ENCODE data around the gene C22orf23.

C22orf23 gene

DNA sequence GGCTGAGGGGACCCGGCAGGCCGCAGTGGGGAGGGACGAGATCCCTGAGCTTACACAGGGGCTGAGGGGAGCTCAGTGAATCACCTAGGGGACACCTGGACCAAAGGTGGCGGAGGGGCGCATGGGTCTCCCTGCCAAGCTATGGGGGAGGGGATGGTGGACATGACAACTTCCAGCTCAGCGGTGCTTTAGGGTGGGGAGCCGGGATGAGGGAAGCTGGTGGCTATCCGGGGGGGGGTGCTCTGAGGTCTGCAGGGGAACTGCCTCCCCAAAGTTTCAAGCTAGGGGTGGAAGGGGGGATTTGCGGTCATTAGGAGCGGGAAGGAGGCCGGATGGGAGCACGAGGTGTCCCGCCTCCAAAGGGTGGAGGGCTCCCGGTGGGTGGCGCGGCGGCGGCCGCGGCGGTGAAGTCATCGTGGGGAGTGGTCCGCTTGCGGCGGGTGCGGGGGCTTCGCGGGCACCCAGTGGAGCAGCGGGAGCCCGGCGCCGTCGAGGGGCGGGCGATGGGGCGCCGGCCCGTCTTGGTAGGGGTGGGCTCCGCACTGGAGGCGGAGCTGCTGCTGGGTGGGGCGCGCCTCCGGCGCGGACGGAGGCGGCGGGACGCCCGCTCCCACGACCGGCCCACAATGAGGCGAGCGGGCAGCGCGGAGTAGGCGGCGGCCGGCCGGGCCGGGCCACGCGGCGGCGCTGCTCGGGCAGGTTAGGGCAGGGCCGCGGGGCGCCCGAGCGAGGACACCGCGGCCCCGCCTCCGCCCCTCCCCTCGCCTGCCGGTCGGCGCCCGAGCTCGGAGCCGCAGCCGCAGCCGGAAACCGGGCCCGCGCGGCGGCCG lies 47.7 kb downstream of the C22orf23 start, which contains the start of gene MICALL1:
Gene MICALL1 (plus strand): TSS at position 764 of the 830 bp plus-strand sequence. CDS start 126 bp downstream, outside the sequence.
- peak in 2 of 3 donors; percentile 38 to 49 for DNase-seq (ENCODE audit: low read depth in 3 of 3, low spot score in 1 of 3)

DNA sequence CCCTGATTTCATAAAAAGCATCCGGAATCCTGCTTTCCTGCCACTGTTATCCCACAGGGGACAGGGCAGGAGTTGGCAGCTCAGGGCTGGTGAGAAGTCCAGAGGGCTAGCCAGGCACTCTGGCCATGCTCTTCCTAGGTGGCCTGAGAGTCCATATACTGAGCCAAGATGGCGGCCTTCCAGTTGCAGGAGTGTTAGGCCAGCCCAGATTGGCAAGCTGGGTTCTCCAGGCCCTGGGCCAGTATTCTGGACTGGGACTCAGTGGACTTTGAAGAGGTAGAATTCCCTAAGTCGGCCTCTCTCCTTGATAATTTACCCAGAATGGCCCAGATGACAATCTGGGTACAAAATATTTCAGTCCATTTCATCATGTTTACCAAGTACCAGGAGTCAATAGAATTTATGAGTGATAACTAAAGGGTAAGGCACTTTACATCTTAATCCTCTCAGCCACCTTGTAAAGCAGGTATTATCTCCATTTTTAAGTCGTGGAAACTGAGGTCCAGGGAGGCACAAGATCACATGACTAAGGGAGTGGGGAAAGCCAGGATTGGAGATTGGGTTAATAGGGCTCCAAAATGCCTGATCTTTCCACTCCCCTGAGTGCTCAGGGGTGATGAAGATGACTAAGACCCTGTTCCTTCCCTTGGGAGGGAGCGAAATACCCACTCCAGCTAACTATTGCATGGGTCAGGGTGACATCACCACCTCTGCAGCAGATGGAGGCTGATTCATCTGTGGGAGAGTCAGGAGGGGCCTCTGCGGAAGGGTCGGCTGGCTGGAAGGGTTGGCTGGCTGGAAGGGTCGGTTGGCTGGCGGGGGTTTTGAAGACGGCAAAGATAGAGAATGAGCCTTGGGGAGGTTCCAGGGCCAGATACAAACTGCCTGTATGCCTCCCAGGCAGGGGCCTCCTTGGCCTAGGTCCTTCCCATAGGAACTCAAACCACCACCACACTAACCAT lies 48.5 kb downstream of the C22orf23 start:
- no peak for DNase-seq (ENCODE audit: low read depth in 3 of 3, low spot score in 1 of 3)

DNA sequence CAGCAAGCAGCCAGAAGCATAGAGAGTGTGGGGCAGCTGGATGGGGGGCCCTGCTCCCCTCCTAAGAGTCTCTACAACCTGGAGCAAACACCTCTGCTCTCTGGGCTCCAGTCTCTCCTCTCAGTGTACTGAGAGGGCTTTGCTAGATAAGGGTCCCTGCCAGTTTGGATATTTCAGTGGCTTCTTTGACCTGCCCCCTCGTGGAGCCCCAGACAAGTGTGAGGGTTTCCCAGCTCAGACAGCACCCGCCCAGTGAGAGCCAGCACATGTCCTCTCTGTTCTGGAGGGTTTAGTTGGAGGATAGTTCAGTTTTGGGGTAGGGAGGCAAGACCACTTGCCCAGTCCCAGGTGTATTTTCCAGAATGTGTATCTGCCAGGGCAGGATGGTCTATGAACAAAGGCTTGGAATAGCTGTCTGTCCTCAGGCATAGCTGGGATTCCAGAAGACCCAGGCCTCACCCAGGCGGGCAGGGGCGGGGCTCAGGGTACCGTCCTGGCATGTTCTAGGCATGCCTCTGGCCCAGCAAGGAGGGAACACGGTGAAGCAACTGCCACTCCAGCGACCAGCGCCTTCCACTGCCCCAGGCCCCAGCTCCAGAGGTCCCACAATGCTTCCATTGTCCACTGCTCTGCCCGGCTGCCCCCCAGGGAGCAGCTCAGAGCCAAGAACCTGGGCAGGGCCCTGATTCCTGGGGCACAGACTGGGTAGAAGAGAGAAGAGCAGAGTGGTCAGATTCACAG lies 54.8 kb downstream of the C22orf23 start:
- no peak for DNase-seq (ENCODE audit: low read depth in 3 of 3, low spot score in 1 of 3)

DNA sequence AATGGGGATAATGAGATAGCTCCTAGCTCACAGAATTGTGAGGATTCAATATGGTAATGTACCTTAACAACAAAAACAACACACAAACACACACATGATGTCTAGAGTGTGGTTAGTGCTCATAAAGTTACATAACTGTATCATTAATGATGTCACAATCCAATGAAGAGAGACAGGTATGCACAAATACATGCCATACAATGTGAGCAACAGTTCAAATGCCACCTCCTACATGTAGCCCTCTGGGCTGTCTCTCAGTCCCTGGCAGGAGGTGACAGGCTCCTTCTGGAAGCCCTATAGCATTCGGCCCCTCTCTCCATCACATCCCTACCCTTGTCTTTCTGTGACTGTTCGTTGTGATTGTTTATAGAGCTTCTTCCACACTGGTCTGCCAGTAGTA lies 55.6 kb downstream of the C22orf23 start:
- DNase-seq (ENCODE audit: low read depth in 3 of 3, low spot score in 1 of 3), result no peak

DNA sequence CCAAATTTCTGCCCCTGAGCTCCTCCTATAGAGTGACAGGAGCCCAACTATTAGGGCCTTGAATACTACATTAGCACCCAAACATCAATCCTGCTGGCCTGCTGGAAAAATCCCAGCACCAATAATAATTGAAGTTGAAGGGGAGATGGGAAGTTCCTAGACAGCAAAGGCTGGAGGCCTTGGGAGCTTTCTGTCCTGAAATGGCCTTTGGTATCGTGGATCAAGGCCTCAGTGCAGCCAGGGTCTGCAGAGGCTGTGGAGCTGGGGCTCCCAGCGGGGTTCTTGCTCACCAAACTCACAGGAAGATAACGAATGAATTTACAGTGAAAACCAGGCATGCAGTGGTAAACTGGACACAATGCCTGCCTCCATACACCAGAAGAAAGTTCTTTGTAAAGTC lies 56.5 kb downstream of the C22orf23 start:
- DNase-seq (ENCODE audit: low read depth in 3 of 3, low spot score in 1 of 3), result no peak

DNA sequence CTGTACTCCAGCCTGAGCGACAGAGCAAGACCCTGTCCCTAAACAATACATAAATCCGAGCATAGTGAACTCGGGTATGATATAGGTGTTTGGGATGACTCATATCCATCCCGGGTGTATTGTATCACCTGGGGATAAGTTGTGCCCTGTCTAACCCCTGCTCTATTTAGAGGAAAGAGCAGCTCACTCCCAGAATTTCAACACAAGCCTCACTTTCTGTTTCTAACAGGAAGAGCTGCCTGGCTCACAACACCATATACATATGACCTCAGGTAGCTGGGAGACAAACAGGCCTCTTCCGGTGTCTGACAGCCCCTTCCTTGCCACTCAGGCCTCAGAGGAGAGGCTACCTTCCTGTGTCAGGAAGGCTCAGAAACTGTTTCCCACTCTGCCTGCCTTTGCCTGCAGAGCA lies 57.2 kb downstream of the C22orf23 start:
- DNase-seq (ENCODE audit: low read depth in 3 of 3, low spot score in 1 of 3), result no peak

DNA sequence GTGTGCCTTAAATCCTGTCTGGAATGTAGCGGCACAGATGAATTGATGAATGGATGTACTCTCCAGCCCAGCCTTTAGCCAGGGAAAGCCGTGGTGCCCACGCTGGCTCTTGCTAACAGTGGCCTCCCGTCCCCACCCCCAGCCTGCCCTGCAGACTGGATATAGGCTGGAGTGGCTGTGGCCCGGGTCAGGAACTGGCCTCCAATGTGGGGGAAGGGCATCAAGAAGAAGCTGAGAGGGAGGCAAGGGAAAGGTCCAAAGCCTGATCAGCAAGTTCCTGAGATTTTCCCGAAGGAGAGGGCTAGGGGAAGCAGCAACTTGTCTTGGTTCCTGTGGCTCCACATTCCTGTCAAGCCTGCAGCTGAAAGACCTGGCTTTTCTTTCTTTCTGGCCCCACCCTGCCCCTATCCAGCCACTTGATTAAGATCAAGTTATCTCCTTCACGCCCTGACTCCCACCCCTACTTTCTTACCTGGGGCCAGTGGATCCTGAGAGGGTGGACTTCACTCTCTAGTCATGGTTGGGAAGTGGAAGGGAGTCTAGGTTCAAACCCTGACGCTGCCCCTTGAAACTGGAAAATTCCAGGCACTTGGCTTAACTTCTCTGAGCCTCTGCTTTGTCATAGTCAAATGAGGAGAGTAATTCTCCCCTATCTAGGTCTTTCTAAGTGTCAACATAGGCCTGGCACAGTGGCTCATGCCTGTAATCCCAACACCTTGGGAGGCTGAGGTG lies 58.3 kb downstream of the C22orf23 start:
- DNase-seq (ENCODE audit: low read depth in 3 of 3, low spot score in 1 of 3), result no peak

DNA sequence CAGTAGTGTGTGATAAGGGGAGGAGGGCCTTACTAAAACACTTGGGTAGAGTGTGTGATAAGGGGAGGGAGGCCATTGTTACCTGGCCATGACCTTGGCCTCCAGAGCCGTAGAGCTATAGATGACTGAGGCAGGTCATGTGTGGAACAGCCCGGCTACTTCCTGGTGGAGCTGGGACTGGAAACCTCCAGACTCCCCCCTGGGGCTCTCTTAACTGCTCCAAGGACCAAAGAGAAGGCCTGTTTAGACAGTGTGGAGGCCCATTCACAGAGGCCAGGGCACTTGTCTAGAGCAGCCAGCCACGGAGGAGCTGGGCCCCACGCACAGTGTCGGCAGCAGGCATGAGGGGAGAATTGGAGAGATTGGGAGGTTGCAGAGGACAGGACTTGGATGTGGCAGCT lies 59.8 kb downstream of the C22orf23 start:
- no peak for DNase-seq (ENCODE audit: low read depth in 3 of 3, low spot score in 1 of 3)

Data from stimulated activated CD4-positive, alpha-beta T cell treated with anti-CD3 and anti-CD28 coated beads, TNF-alpha, amount 100 ng/mL, for 1 hour (primary cell).